Kidney epithelial cell (primary cell): ENCODE results near the gene ABCG5. TPM values are rescaled to one million over a fixed set of nuclear protein-coding genes. Genes with fewer than 3 reads are reported as not detected.

Experiments
- DNase-seq: peaks from one replicate; pipeline ENCODE4 v3.0.0-alpha.2; 2010; ENCODE audit warnings: low read depth
- H3K27me3 ChIP-seq: 2 replicates; pipeline ENCODE4 v1.6.0; 2011; ENCODE audit warnings: low read length; ENCODE audit not compliant: control insufficient read depth, insufficient read depth
- H3K36me3 ChIP-seq: 2 replicates; pipeline ENCODE4 v1.5.1; 2011; ENCODE audit warnings: low read length; ENCODE audit not compliant: control insufficient read depth, insufficient read depth
- H3K4me3 ChIP-seq: 2 replicates; pipeline ENCODE4 v1.5.1; 2011; ENCODE audit warnings: low read depth, mild to moderate bottlenecking, control low read depth, low read length
- CTCF ChIP-seq: IDR thresholded peaks from 2 replicates; pipeline ENCODE4 v1.5.1; 2011; ENCODE audit warnings: mild to moderate bottlenecking, moderate library complexity, low read length, control low read depth, inconsistent platforms; ENCODE audit not compliant: insufficient read depth, poor library complexity, severe bottlenecking
- total RNA-seq: library from RNA; depleted of rRNA; stranded (reverse); fragments of >200 nt; gene quantifications from 2 replicates; pipeline ENCODE4 v1.2.3, GENCODE V29; 2015

The ABCG5 gene
- total RNA-seq, 1 donor from 2014 or later: not detected

- TF ChIP-seq CTCF: no peak
- no peaks in the 10 kb centered on the region for H3K36me3 ChIP-seq
- peaks cover 7% of the 10 kb centered on the region for H3K27me3 ChIP-seq
- DNase-seq: no peak
- no peak overlapping the region for H3K4me3 ChIP-seq
Observed at GRCh38 chr2:43872151-43872550, 33.5 kb upstream of the ABCG5 start.

- TF ChIP-seq CTCF: no peak
- no peak for DNase-seq
- peaks cover 9% of the 10 kb centered on the region for H3K27me3 ChIP-seq
- no peak overlapping the region for H3K4me3 ChIP-seq
- no peaks in the 10 kb centered on the region for H3K36me3 ChIP-seq
Observed at GRCh38 chr2:43855292-43855691, 16.7 kb upstream of the ABCG5 start.

GRCh38 chr2:43854671-43855070, 16.0 kb upstream of the ABCG5 start:
- TF ChIP-seq CTCF: no peak
- DNase-seq: no peak
- H3K27me3 ChIP-seq: peaks cover 8% of the 10 kb centered on the region
- no peak overlapping the region for H3K4me3 ChIP-seq
- H3K36me3 ChIP-seq: no peaks in the 10 kb centered on the region

- no peak for TF ChIP-seq CTCF
- Histone ChIP-seq H3K36me3 (no peaks in the 10 kb centered on the region), H3K4me3 (no peak overlapping the region), H3K27me3 (peaks cover 8% of the 10 kb centered on the region)
- no peak for DNase-seq
Observed at GRCh38 chr2:43853141-43854081, 14.8 kb upstream of the ABCG5 start.

- no peak for TF ChIP-seq CTCF
- H3K27me3 ChIP-seq: peaks cover 8% of the 10 kb centered on the region
- H3K36me3 ChIP-seq: no peaks in the 10 kb centered on the region
- DNase-seq: no peak
- H3K4me3 ChIP-seq: no peak overlapping the region
Observed at GRCh38 chr2:43852196-43852730, 13.6 kb upstream of the ABCG5 start.
